Head of caudate nucleus (tissue), 42 donors: Measurements from ENCODE around the gene KCNG1.
"Not testable (repeated sequence)": the region's sequence is repeated elsewhere in the genome, so short reads cannot be mapped to it uniquely, and the experiment has no call there.

ENCODE experiments used
- DNase-seq, 42 donors: peaks; one replicate each; pipeline versions ENCODE4 v3.0.0 to v3.0.0-alpha.2; 2020 to 2021; ENCODE audit warnings: mixed read lengths in 7 of 42
- intact Hi-C: fragments of 100-400 bp; cut with DNase I; formaldehyde crosslinking; loops from one replicate; pipeline ENCODE4 v1.15.0; 2022

The KCNG1 gene

GRCh38 chr20:51022803-51023616 lies at the start of gene KCNG1:
Gene KCNG1 (minus strand): TSS chr20:51023107. CDS start chr20:51010338, 12,769 bp downstream.
- intact Hi-C loops, result no loop called here
- DNase-seq, result peak in 41 of 42 donors; percentile 16 to 84 (median 69)

GRCh38 chr20:51070621-51071020 lies 47.7 kb upstream of the KCNG1 start:
- DNase-seq, result no peak
- intact Hi-C loops, result no loop called here

GRCh38 chr20:51067792-51068191 lies 44.9 kb upstream of the KCNG1 start:
- no peak for DNase-seq
- intact Hi-C loops, result no loop called here

- intact Hi-C loops, result no loop called here
- no peak for DNase-seq
These were observed 42.7 kb upstream of the KCNG1 start for GRCh38 chr20:51065615-51066014.

- DNase-seq, result no peak
- intact Hi-C loops, result no loop called here
These were observed 41.2 kb upstream of the KCNG1 start for GRCh38 chr20:51064137-51064536.

GRCh38 chr20:51062065-51062464 lies 39.2 kb upstream of the KCNG1 start:
- intact Hi-C loops, result no loop called here
- no peak for DNase-seq

GRCh38 chr20:51061418-51062045 lies 38.6 kb upstream of the KCNG1 start:
- intact Hi-C loops, result no loop called here
- DNase-seq, result no peak

GRCh38 chr20:51060301-51060700 lies 37.4 kb upstream of the KCNG1 start:
- no peak for DNase-seq
- intact Hi-C loops, result no loop called here

- no peak for DNase-seq
- intact Hi-C loops, result no loop called here
These were observed 37.0 kb upstream of the KCNG1 start for GRCh38 chr20:51059862-51060261.

GRCh38 chr20:51058017-51058416 lies 35.1 kb upstream of the KCNG1 start:
- DNase-seq, result no peak
- intact Hi-C loops, result no loop called here

- intact Hi-C loops, result no loop called here
- no peak for DNase-seq
These were observed 31.3 kb upstream of the KCNG1 start for GRCh38 chr20:51054233-51054632.

GRCh38 chr20:51050531-51051075 lies 27.7 kb upstream of the KCNG1 start:
- DNase-seq, result no peak
- intact Hi-C loops, result no loop called here

- DNase-seq, result no peak
- intact Hi-C loops, result no loop called here
These were observed 23.4 kb upstream of the KCNG1 start for GRCh38 chr20:51046021-51046985.

GRCh38 chr20:51045492-51045891 lies 22.6 kb upstream of the KCNG1 start:
- DNase-seq, intact Hi-C loops: not testable (repeated sequence)

- intact Hi-C loops, result no loop called here
- no peak for DNase-seq
These were observed 21.9 kb upstream of the KCNG1 start for GRCh38 chr20:51044796-51045195.

GRCh38 chr20:51043811-51044210 lies 20.9 kb upstream of the KCNG1 start:
- DNase-seq, result no peak
- intact Hi-C loops, result no loop called here

GRCh38 chr20:51042657-51043247 lies 19.8 kb upstream of the KCNG1 start:
- no peak for DNase-seq
- intact Hi-C loops, result no loop called here

GRCh38 chr20:51042064-51042463 lies 19.2 kb upstream of the KCNG1 start:
- intact Hi-C loops, result no loop called here

More at GRCh38 chr20:51042064-51042463, 19.2 kb upstream of the KCNG1 start:
- peak in 7 of 42 donors; percentile 11 to 38 (median 25) for DNase-seq
